ENCODE measurements around the gene PRKD3. TPM values are rescaled to one million over a fixed set of nuclear protein-coding genes. Genes with fewer than 3 reads are reported as not detected.

PRKD3 gene
- total and polyA plus RNA-seq, 9 of the 15 experiments (the other 6 are each of a cell fraction or from before 2014, with no cell fraction given), result 4.7 to 26.7 (median 17.0) TPM

DNA sequence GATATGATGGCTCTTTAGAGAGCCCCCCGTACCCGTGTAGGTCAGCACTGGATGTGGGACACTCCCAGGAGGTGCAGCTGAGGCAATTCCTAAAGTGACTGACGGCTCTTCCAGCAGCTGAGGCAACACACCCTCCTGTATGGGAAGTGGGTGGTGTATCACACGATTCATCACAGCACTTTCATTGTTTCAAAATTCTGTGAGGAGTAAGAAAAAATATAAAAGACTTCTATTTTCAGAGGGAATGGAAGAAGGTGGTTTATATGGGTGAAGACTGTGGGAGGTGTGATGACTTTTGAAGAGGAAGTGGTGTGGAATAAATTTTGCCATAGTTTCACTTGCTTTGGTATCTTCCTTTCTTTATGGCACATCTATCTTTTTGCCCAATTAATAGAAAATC is 42.1 kb upstream of the PRKD3 start (continued):
- TF ChIP-seq, protein P1, sequence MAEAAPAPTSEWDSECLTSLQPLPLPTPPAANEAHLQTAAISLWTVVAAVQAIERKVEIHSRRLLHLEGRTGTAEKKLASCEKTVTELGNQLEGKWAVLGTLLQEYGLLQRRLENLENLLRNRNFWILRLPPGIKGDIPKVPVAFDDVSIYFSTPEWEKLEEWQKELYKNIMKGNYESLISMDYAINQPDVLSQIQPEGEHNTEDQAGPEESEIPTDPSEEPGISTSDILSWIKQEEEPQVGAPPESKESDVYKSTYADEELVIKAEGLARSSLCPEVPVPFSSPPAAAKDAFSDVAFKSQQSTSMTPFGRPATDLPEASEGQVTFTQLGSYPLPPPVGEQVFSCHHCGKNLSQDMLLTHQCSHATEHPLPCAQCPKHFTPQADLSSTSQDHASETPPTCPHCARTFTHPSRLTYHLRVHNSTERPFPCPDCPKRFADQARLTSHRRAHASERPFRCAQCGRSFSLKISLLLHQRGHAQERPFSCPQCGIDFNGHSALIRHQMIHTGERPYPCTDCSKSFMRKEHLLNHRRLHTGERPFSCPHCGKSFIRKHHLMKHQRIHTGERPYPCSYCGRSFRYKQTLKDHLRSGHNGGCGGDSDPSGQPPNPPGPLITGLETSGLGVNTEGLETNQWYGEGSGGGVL (CRISPR knock-in tag; IDR thresholded peaks at IDR 0.05), result no peak

DNA sequence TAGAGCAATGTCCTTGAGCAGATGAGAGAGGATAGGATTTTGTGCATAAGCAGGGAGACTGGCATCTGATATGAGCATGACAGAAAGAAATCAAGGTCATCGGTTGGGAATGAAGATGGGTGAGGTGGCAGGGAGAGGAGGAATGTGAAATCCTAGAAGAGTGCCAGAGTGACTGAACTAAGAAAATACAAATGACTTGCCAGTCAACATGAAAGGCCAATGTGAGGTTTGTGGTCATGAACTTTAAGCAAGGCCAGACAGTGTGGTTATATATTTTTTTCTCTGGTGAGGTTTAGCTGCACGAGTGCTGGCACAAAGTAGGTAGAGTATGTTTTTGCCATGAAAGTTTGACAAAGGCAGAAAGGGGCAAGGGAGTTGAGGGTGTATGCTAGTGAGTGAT is 41.0 kb upstream of the PRKD3 start:
- H3K36me3 ChIP-seq (ENCODE audit: control insufficient read depth, insufficient read depth, low read length), result no peaks in the 10 kb centered on the region
- H3K4me2 ChIP-seq (ENCODE audit: insufficient read depth, low read length), result no peak overlapping the region
- FAIRE-seq, result no peak
- H3K27me3 ChIP-seq (ENCODE audit: control insufficient read depth in 2 of 2, insufficient read depth in 2 of 2, low read length in 2 of 2), result peaks cover 5 to 20% of the 10 kb centered on the region in 2 experiments; a peak in 3 of 5 replicates
- in situ Hi-C loops (cut with MboI), result no loop called here
- ChIA-PET POLR2A (no interaction called here), CTCF (ENCODE audit: low intra/inter-chr PET ratio) (no interaction called here)
- H2AFZ ChIP-seq (ENCODE audit: low read depth, low read length), result no peak overlapping the region
- H3K27ac ChIP-seq (ENCODE audit: extremely low read depth, low read depth, low read length), result no peak overlapping the region
- H3K9me1 ChIP-seq (ENCODE audit: control insufficient read depth, insufficient read depth, low read length), result no peaks in the 10 kb centered on the region
- no peaks in the 10 kb centered on the region for H3K9me3 ChIP-seq (replicated peaks; ENCODE audit: control insufficient read depth, insufficient read depth, low read depth, low read length)
- no peak overlapping the region for H3K4me3 ChIP-seq
- no peaks in the 10 kb centered on the region for H3K4me1 ChIP-seq (replicated peaks in 1 of 2; ENCODE audit: control insufficient read depth in 2 of 2, insufficient read depth in 2 of 2, low read length in 2 of 2)
- BruUV-seq (replicated peaks), result no TSS peak
- no peak for ATAC-seq
- no peak overlapping the region for H3K9ac ChIP-seq (ENCODE audit: insufficient read depth in 1 of 2, low read depth in 2 of 2, low read length in 2 of 2)
- no peaks in the 10 kb centered on the region for H3K79me2 ChIP-seq (ENCODE audit: control insufficient read depth, insufficient read depth, low read length)
- no peaks in the 10 kb centered on the region for H4K20me1 ChIP-seq (replicated peaks; ENCODE audit: control insufficient read depth, insufficient read depth, low read length)
- no peak for DNase-seq (ENCODE audit: extremely low read depth in 1 of 4, low spot score in 3 of 4)
- intact Hi-C loops (cut with micrococcal nuclease), result no loop called here
- 0% methylated on average over 2 of the region's 2 CpGs for WGBS (ENCODE audit: insufficient coverage, low coverage, missing lambda C conversion rate)
- TF ChIP-seq HNRNPLL (IDR thresholded peaks at IDR 0.05; ENCODE audit: low read depth, low read length, poor library complexity, severe bottlenecking) (no peak), CBFA2T3 (IDR thresholded peaks at IDR 0.05) (no peak), HDAC2 (IDR thresholded peaks at IDR 0.05) (no peak), ILF3 (IDR thresholded peaks at IDR 0.05; ENCODE audit: borderline replicate concordance) (no peak)
- TF ChIP-seq, protein P2, sequence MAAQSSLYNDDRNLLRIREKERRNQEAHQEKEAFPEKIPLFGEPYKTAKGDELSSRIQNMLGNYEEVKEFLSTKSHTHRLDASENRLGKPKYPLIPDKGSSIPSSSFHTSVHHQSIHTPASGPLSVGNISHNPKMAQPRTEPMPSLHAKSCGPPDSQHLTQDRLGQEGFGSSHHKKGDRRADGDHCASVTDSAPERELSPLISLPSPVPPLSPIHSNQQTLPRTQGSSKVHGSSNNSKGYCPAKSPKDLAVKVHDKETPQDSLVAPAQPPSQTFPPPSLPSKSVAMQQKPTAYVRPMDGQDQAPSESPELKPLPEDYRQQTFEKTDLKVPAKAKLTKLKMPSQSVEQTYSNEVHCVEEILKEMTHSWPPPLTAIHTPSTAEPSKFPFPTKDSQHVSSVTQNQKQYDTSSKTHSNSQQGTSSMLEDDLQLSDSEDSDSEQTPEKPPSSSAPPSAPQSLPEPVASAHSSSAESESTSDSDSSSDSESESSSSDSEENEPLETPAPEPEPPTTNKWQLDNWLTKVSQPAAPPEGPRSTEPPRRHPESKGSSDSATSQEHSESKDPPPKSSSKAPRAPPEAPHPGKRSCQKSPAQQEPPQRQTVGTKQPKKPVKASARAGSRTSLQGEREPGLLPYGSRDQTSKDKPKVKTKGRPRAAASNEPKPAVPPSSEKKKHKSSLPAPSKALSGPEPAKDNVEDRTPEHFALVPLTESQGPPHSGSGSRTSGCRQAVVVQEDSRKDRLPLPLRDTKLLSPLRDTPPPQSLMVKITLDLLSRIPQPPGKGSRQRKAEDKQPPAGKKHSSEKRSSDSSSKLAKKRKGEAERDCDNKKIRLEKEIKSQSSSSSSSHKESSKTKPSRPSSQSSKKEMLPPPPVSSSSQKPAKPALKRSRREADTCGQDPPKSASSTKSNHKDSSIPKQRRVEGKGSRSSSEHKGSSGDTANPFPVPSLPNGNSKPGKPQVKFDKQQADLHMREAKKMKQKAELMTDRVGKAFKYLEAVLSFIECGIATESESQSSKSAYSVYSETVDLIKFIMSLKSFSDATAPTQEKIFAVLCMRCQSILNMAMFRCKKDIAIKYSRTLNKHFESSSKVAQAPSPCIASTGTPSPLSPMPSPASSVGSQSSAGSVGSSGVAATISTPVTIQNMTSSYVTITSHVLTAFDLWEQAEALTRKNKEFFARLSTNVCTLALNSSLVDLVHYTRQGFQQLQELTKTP (IDR thresholded peaks at IDR 0.05; ENCODE audit: low read depth in 1 of 2, partially characterized antibody in 2 of 2), result no peak
- TF ChIP-seq, protein P3, sequence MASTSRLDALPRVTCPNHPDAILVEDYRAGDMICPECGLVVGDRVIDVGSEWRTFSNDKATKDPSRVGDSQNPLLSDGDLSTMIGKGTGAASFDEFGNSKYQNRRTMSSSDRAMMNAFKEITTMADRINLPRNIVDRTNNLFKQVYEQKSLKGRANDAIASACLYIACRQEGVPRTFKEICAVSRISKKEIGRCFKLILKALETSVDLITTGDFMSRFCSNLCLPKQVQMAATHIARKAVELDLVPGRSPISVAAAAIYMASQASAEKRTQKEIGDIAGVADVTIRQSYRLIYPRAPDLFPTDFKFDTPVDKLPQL (IDR thresholded peaks at IDR 0.05; ENCODE audit: extremely low read depth, insufficient read length), result no peak
- TF ChIP-seq, protein P4, sequence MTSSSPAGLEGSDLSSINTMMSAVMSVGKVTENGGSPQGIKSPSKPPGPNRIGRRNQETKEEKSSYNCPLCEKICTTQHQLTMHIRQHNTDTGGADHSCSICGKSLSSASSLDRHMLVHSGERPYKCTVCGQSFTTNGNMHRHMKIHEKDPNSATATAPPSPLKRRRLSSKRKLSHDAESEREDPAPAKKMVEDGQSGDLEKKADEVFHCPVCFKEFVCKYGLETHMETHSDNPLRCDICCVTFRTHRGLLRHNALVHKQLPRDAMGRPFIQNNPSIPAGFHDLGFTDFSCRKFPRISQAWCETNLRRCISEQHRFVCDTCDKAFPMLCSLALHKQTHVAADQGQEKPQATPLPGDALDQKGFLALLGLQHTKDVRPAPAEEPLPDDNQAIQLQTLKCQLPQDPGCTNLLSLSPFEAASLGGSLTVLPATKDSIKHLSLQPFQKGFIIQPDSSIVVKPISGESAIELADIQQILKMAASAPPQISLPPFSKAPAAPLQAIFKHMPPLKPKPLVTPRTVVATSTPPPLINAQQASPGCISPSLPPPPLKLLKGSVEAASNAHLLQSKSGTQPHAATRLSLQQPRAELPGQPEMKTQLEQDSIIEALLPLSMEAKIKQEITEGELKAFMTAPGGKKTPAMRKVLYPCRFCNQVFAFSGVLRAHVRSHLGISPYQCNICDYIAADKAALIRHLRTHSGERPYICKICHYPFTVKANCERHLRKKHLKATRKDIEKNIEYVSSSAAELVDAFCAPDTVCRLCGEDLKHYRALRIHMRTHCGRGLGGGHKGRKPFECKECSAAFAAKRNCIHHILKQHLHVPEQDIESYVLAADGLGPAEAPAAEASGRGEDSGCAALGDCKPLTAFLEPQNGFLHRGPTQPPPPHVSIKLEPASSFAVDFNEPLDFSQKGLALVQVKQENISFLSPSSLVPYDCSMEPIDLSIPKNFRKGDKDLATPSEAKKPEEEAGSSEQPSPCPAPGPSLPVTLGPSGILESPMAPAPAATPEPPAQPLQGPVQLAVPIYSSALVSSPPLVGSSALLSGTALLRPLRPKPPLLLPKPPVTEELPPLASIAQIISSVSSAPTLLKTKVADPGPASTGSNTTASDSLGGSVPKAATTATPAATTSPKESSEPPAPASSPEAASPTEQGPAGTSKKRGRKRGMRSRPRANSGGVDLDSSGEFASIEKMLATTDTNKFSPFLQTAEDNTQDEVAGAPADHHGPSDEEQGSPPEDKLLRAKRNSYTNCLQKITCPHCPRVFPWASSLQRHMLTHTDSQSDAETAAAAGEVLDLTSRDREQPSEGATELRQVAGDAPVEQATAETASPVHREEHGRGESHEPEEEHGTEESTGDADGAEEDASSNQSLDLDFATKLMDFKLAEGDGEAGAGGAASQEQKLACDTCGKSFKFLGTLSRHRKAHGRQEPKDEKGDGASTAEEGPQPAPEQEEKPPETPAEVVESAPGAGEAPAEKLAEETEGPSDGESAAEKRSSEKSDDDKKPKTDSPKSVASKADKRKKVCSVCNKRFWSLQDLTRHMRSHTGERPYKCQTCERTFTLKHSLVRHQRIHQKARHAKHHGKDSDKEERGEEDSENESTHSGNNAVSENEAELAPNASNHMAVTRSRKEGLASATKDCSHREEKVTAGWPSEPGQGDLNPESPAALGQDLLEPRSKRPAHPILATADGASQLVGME (CRISPR knock-in tag; IDR thresholded peaks at IDR 0.05), result no peak
